Measurements from ENCODE around the gene ORM1.

Gene ORM1

GRCh38 chr9:114299286-114300152 is 23.4 kb upstream of the ORM1 start:
- no peaks in the 10 kb centered on the region for H3K36me3 ChIP-seq (ENCODE audit: control insufficient read depth in 1 of 2, insufficient read depth in 2 of 2, low read length in 2 of 2)
- H3K9me3 ChIP-seq (ENCODE audit: control insufficient read depth in 1 of 2, low read length in 2 of 2), result peaks cover 8 to 11% of the 10 kb centered on the region in 2 donors
- no peaks in the 10 kb centered on the region for H3K4me1 ChIP-seq (ENCODE audit: control insufficient read depth in 1 of 2, insufficient read depth in 2 of 2, low read length in 2 of 2)
- no peak overlapping the region for H3K4me3 ChIP-seq (ENCODE audit: low read depth in 1 of 2, low read length in 2 of 2)
- H3K27me3 ChIP-seq (ENCODE audit: control insufficient read depth in 1 of 2, insufficient read depth in 2 of 2, low read length in 2 of 2), result no peaks in the 10 kb centered on the region
- H3K9ac ChIP-seq (ENCODE audit: low read depth in 1 of 2, low read length in 2 of 2), result no peak overlapping the region
- H3K27ac ChIP-seq (ENCODE audit: low read depth, low read length), result no peak overlapping the region

- Histone ChIP-seq H3K36me3 (ENCODE audit: control insufficient read depth in 1 of 2, insufficient read depth in 2 of 2, low read length in 2 of 2) (no peaks in the 10 kb centered on the region), H3K27ac (ENCODE audit: low read depth, low read length) (no peak overlapping the region), H3K27me3 (ENCODE audit: control insufficient read depth in 1 of 2, insufficient read depth in 2 of 2, low read length in 2 of 2) (no peaks in the 10 kb centered on the region), H3K9me3 (ENCODE audit: control insufficient read depth in 1 of 2, low read length in 2 of 2) (peaks cover 2 to 4% of the 10 kb centered on the region in 2 donors), H3K9ac (ENCODE audit: low read depth in 1 of 2, low read length in 2 of 2) (no peak overlapping the region), H3K4me3 (ENCODE audit: low read depth in 1 of 2, low read length in 2 of 2) (no peak overlapping the region), H3K4me1 (ENCODE audit: control insufficient read depth in 1 of 2, insufficient read depth in 2 of 2, low read length in 2 of 2) (peaks cover 0 to under 1% of the 10 kb centered on the region in 2 donors)
Observed at GRCh38 chr9:114300153-114300845, 22.6 kb upstream of the ORM1 start.

GRCh38 chr9:114300846-114301797 is 21.8 kb upstream of the ORM1 start:
- H3K27me3 ChIP-seq (ENCODE audit: control insufficient read depth in 1 of 2, insufficient read depth in 2 of 2, low read length in 2 of 2), result no peaks in the 10 kb centered on the region
- H3K4me3 ChIP-seq (ENCODE audit: low read depth in 1 of 2, low read length in 2 of 2), result no peak overlapping the region
- peaks cover 0 to 5% of the 10 kb centered on the region in 2 donors for H3K4me1 ChIP-seq (ENCODE audit: control insufficient read depth in 1 of 2, insufficient read depth in 2 of 2, low read length in 2 of 2)
- no peak overlapping the region for H3K9ac ChIP-seq (ENCODE audit: low read depth in 1 of 2, low read length in 2 of 2)
- H3K36me3 ChIP-seq (ENCODE audit: control insufficient read depth in 1 of 2, insufficient read depth in 2 of 2, low read length in 2 of 2), result no peaks in the 10 kb centered on the region
- H3K9me3 ChIP-seq (ENCODE audit: control insufficient read depth in 1 of 2, low read length in 2 of 2), result peaks cover 0 to 4% of the 10 kb centered on the region in 2 donors
- H3K27ac ChIP-seq (ENCODE audit: low read depth, low read length), result no peak overlapping the region

GRCh38 chr9:114301798-114302565 is 20.9 kb upstream of the ORM1 start:
- no peaks in the 10 kb centered on the region for H3K9me3 ChIP-seq (ENCODE audit: control insufficient read depth in 1 of 2, low read length in 2 of 2)
- H3K4me3 ChIP-seq (ENCODE audit: low read depth in 1 of 2, low read length in 2 of 2), result no peak overlapping the region
- H3K36me3 ChIP-seq (ENCODE audit: control insufficient read depth in 1 of 2, insufficient read depth in 2 of 2, low read length in 2 of 2), result no peaks in the 10 kb centered on the region
- H3K27me3 ChIP-seq (ENCODE audit: control insufficient read depth in 1 of 2, insufficient read depth in 2 of 2, low read length in 2 of 2), result no peaks in the 10 kb centered on the region
- H3K27ac ChIP-seq (ENCODE audit: low read depth, low read length), result no peak overlapping the region
- H3K9ac ChIP-seq (ENCODE audit: low read depth in 1 of 2, low read length in 2 of 2), result no peak overlapping the region
- peaks cover 0 to 5% of the 10 kb centered on the region in 2 donors for H3K4me1 ChIP-seq (ENCODE audit: control insufficient read depth in 1 of 2, insufficient read depth in 2 of 2, low read length in 2 of 2)

GRCh38 chr9:114302727-114303126 is 20.2 kb upstream of the ORM1 start:
- no peaks in the 10 kb centered on the region for H3K9me3 ChIP-seq (ENCODE audit: control insufficient read depth in 1 of 2, low read length in 2 of 2)
- H3K27ac ChIP-seq (ENCODE audit: low read depth, low read length), result no peak overlapping the region
- H3K4me3 ChIP-seq (ENCODE audit: low read depth in 1 of 2, low read length in 2 of 2), result no peak overlapping the region
- H3K27me3 ChIP-seq (ENCODE audit: control insufficient read depth in 1 of 2, insufficient read depth in 2 of 2, low read length in 2 of 2), result no peaks in the 10 kb centered on the region
- H3K36me3 ChIP-seq (ENCODE audit: control insufficient read depth in 1 of 2, insufficient read depth in 2 of 2, low read length in 2 of 2), result no peaks in the 10 kb centered on the region
- H3K9ac ChIP-seq (ENCODE audit: low read depth in 1 of 2, low read length in 2 of 2), result no peak overlapping the region
- H3K4me1 ChIP-seq (ENCODE audit: control insufficient read depth in 1 of 2, insufficient read depth in 2 of 2, low read length in 2 of 2), result peaks cover 0 to 5% of the 10 kb centered on the region in 2 donors

- H3K27ac ChIP-seq (ENCODE audit: low read depth, low read length), result no peak overlapping the region
- no peaks in the 10 kb centered on the region for H3K27me3 ChIP-seq (ENCODE audit: control insufficient read depth in 1 of 2, insufficient read depth in 2 of 2, low read length in 2 of 2)
- peaks cover 0 to 5% of the 10 kb centered on the region in 2 donors for H3K4me1 ChIP-seq (ENCODE audit: control insufficient read depth in 1 of 2, insufficient read depth in 2 of 2, low read length in 2 of 2)
- no peak overlapping the region for H3K4me3 ChIP-seq (ENCODE audit: low read depth in 1 of 2, low read length in 2 of 2)
- peaks cover 0 to 5% of the 10 kb centered on the region in 2 donors for H3K36me3 ChIP-seq (ENCODE audit: control insufficient read depth in 1 of 2, insufficient read depth in 2 of 2, low read length in 2 of 2)
- H3K9me3 ChIP-seq (ENCODE audit: control insufficient read depth in 1 of 2, low read length in 2 of 2), result no peaks in the 10 kb centered on the region
- H3K9ac ChIP-seq (ENCODE audit: low read depth in 1 of 2, low read length in 2 of 2), result no peak overlapping the region
Observed at GRCh38 chr9:114303571-114303970, 19.3 kb upstream of the ORM1 start.

GRCh38 chr9:114303977-114304376 is 18.9 kb upstream of the ORM1 start:
- H3K4me3 ChIP-seq (ENCODE audit: low read depth in 1 of 2, low read length in 2 of 2), result no peak overlapping the region
- no peaks in the 10 kb centered on the region for H3K27me3 ChIP-seq (ENCODE audit: control insufficient read depth in 1 of 2, insufficient read depth in 2 of 2, low read length in 2 of 2)
- H3K9me3 ChIP-seq (ENCODE audit: control insufficient read depth in 1 of 2, low read length in 2 of 2), result no peaks in the 10 kb centered on the region
- H3K36me3 ChIP-seq (ENCODE audit: control insufficient read depth in 1 of 2, insufficient read depth in 2 of 2, low read length in 2 of 2), result peaks cover 0 to 5% of the 10 kb centered on the region in 2 donors
- peaks cover 0 to 5% of the 10 kb centered on the region in 2 donors for H3K4me1 ChIP-seq (ENCODE audit: control insufficient read depth in 1 of 2, insufficient read depth in 2 of 2, low read length in 2 of 2)
- no peak overlapping the region for H3K27ac ChIP-seq (ENCODE audit: low read depth, low read length)
- no peak overlapping the region for H3K9ac ChIP-seq (ENCODE audit: low read depth in 1 of 2, low read length in 2 of 2)

GRCh38 chr9:114304416-114305188 is 18.3 kb upstream of the ORM1 start:
- H3K9ac ChIP-seq (ENCODE audit: low read depth in 1 of 2, low read length in 2 of 2), result no peak overlapping the region
- H3K36me3 ChIP-seq (ENCODE audit: control insufficient read depth in 1 of 2, insufficient read depth in 2 of 2, low read length in 2 of 2), result peaks cover 0 to 5% of the 10 kb centered on the region in 2 donors
- peaks cover 0 to 5% of the 10 kb centered on the region in 2 donors for H3K4me1 ChIP-seq (ENCODE audit: control insufficient read depth in 1 of 2, insufficient read depth in 2 of 2, low read length in 2 of 2)
- H3K27ac ChIP-seq (ENCODE audit: low read depth, low read length), result no peak overlapping the region
- H3K9me3 ChIP-seq (ENCODE audit: control insufficient read depth in 1 of 2, low read length in 2 of 2), result no peaks in the 10 kb centered on the region
- H3K27me3 ChIP-seq (ENCODE audit: control insufficient read depth in 1 of 2, insufficient read depth in 2 of 2, low read length in 2 of 2), result no peaks in the 10 kb centered on the region
- H3K4me3 ChIP-seq (ENCODE audit: low read depth in 1 of 2, low read length in 2 of 2), result no peak overlapping the region

- Histone ChIP-seq H3K9ac (ENCODE audit: low read depth in 1 of 2, low read length in 2 of 2) (no peak overlapping the region), H3K4me1 (ENCODE audit: control insufficient read depth in 1 of 2, insufficient read depth in 2 of 2, low read length in 2 of 2) (peaks cover 0 to 5% of the 10 kb centered on the region in 2 donors), H3K36me3 (ENCODE audit: control insufficient read depth in 1 of 2, insufficient read depth in 2 of 2, low read length in 2 of 2) (peaks cover 0 to 5% of the 10 kb centered on the region in 2 donors), H3K27ac (ENCODE audit: low read depth, low read length) (no peak overlapping the region), H3K9me3 (ENCODE audit: control insufficient read depth in 1 of 2, low read length in 2 of 2) (no peaks in the 10 kb centered on the region), H3K27me3 (ENCODE audit: control insufficient read depth in 1 of 2, insufficient read depth in 2 of 2, low read length in 2 of 2) (no peaks in the 10 kb centered on the region), H3K4me3 (ENCODE audit: low read depth in 1 of 2, low read length in 2 of 2) (no peak overlapping the region)
Observed at GRCh38 chr9:114307899-114308267, 15.0 kb upstream of the ORM1 start.

Data from duodenal mucosa (tissue), 2 donors.